ENCODE measurements around the gene HMGXB4. TPM values are rescaled to one million over a fixed set of nuclear protein-coding genes. Genes with fewer than 3 reads are reported as not detected.

HMGXB4 gene
- total and polyA plus RNA-seq, 9 of the 15 experiments (the other 6 are each of a cell fraction or from before 2014, with no cell fraction given), result 9.9 to 31.4 (median 24.8) TPM

- intact Hi-C loops (cut with micrococcal nuclease), result no loop called here
- BruUV-seq (replicated peaks), result no TSS peak
- H3K9ac ChIP-seq (ENCODE audit: insufficient read depth in 1 of 2, low read depth in 2 of 2, low read length in 2 of 2), result no peak overlapping the region
- FAIRE-seq, result no peak
- H3K9me1 ChIP-seq (ENCODE audit: control insufficient read depth, insufficient read depth, low read length), result no peaks in the 10 kb centered on the region
- no peaks in the 10 kb centered on the region for H3K27me3 ChIP-seq (ENCODE audit: control insufficient read depth in 2 of 2, insufficient read depth in 2 of 2, low read length in 2 of 2)
- H3K4me3 ChIP-seq, result no peak overlapping the region
- no peak for DNase-seq (ENCODE audit: extremely low read depth in 1 of 4, low spot score in 3 of 4)
- H3K4me1 ChIP-seq (replicated peaks in 1 of 2; ENCODE audit: control insufficient read depth in 2 of 2, insufficient read depth in 2 of 2, low read length in 2 of 2), result peaks cover 0 to 5% of the 10 kb centered on the region in 2 experiments; a peak in 1 of 5 replicates
- no peak for TF ChIP-seq ZBTB33 (CRISPR knock-in tag; IDR thresholded peaks at IDR 0.05)
- TF ChIP-seq ELF4 (CRISPR knock-in tag; IDR thresholded peaks at IDR 0.05), result 0 out of 2 replicates have a peak, but pooled peaks have one; percentile 26
- no peaks in the 10 kb centered on the region for H3K79me2 ChIP-seq (ENCODE audit: control insufficient read depth, insufficient read depth, low read length)
- peaks cover 3% of the 10 kb centered on the region; the same call in 1 of the 3 replicates for H3K36me3 ChIP-seq (ENCODE audit: control insufficient read depth, insufficient read depth, low read length)
- H3K27ac ChIP-seq (ENCODE audit: extremely low read depth, low read depth, low read length), result no peak overlapping the region
- no peak overlapping the region for H3K4me2 ChIP-seq (ENCODE audit: insufficient read depth, low read length)
- WGBS (ENCODE audit: insufficient coverage, low coverage, missing lambda C conversion rate), result 91% methylated on average over 8 of the region's 26 CpGs
- H2AFZ ChIP-seq (ENCODE audit: low read depth, low read length), result no peak overlapping the region
- CTCF ChIA-PET (ENCODE audit: low intra/inter-chr PET ratio), result no interaction called here
- in situ Hi-C loops (cut with MboI), result no loop called here
- no peaks in the 10 kb centered on the region for H4K20me1 ChIP-seq (replicated peaks; ENCODE audit: control insufficient read depth, insufficient read depth, low read length)
- POLR2A ChIA-PET, result no interaction called here
- H3K9me3 ChIP-seq (replicated peaks; ENCODE audit: control insufficient read depth, insufficient read depth, low read depth, low read length), result no peaks in the 10 kb centered on the region
- ATAC-seq, result no peak
These were observed 86.6 kb downstream of the HMGXB4 start for GRCh38 chr22:35343664-35344550.
